Measurements from ENCODE around the gene DCTN2. TPM values are rescaled to one million over a fixed set of nuclear protein-coding genes. Genes with fewer than 3 reads are reported as not detected.
A peak's percentile ranks its signal among the peaks of the same experiment; 100 is the strongest.

The DCTN2 gene
- polyA plus RNA-seq, 1 donor (not counting 4 experiments of a cell fraction or from before 2014, with no cell fraction given): 132 TPM

- dilution Hi-C loops (cut with MboI; ENCODE audit: extremely low pct_ligation_motif_present, low sequenced_read_pairs): no loop called here
- Histone ChIP-seq H3K9ac (ENCODE audit: control insufficient read depth, extremely low read depth, insufficient read depth, low read length) (peak overlapping the region; percentile 46), H2AFZ (ENCODE audit: control insufficient read depth, low read length) (no peak overlapping the region), H3K27ac (ENCODE audit: control insufficient read depth, insufficient read depth, low read length) (peak overlapping the region; percentile 92), H3K4me1 (ENCODE audit: control insufficient read depth, extremely low read depth, insufficient read depth, low read length) (peaks cover 36% of the 10 kb centered on the region), H3K9me3 (ENCODE audit: control insufficient read depth, low read depth, low read length) (no peaks in the 10 kb centered on the region), H3K4me2 (ENCODE audit: control insufficient read depth, extremely low read depth, insufficient read depth, low read depth, low read length) (peak overlapping the region; percentile 69), H3K79me2 (ENCODE audit: control insufficient read depth, insufficient read depth, low read length) (peaks cover 45% of the 10 kb centered on the region), H3K36me3 (ENCODE audit: control insufficient read depth in 2 of 2, extremely low read depth in 1 of 2, insufficient read depth in 2 of 2, low read length in 2 of 2) (peaks cover 27 to 40% of the 10 kb centered on the region in 2 experiments), H3K4me3 (ENCODE audit: control insufficient read depth in 2 of 3, extremely low read depth in 1 of 3, insufficient read depth in 2 of 3, low read depth in 1 of 3, low read length in 3 of 3) (peak overlapping the region in 1 of 3 experiments; percentile 12), H3K9me1 (ENCODE audit: control insufficient read depth, extremely low read depth, insufficient read depth, low read length) (peaks cover 2% of the 10 kb centered on the region), H3K27me3 (ENCODE audit: control insufficient read depth, extremely low read depth, insufficient read depth, low read length) (no peaks in the 10 kb centered on the region), H4K20me1 (ENCODE audit: control insufficient read depth, extremely low read depth, insufficient read depth, low read length) (peaks cover 17% of the 10 kb centered on the region)
- FAIRE-seq: no peak
- no peak for TF ChIP-seq CTCF (optimal IDR thresholded peaks at IDR 0.05 in 1 of 3, IDR thresholded peaks at IDR 0.05 in 1 of 3, conservative IDR thresholded peaks at IDR 0.05 in 1 of 3; ENCODE audit: extremely low read depth in 1 of 3, insufficient read depth in 2 of 3, low read length in 3 of 3)
- no peak for TF ChIP-seq EZH2 (IDR thresholded peaks at IDR 0.05; ENCODE audit: low read length)
- DNase-seq (ENCODE audit: low read depth, low spot score): no peak
These were observed 25.4 kb downstream of the DCTN2 start for GRCh38 chr12:57521525-57522010.

GRCh38 chr12:57520053-57520818 is 26.8 kb downstream of the DCTN2 start, which contains the start of gene DDIT3:
DDIT3 (minus strand) TSS chr12:57520514; CDS start chr12:57517406, 3,108 bp downstream.
- peaks cover 30 to 53% of the 10 kb centered on the region in 2 experiments for H3K36me3 ChIP-seq (ENCODE audit: control insufficient read depth in 2 of 2, extremely low read depth in 1 of 2, insufficient read depth in 2 of 2, low read length in 2 of 2)
- H3K27me3 ChIP-seq (ENCODE audit: control insufficient read depth, extremely low read depth, insufficient read depth, low read length): no peaks in the 10 kb centered on the region
- peak; percentile 92 for DNase-seq (ENCODE audit: low read depth, low spot score)
- peak within 1 kb of the TSS; percentile 68 for H2AFZ ChIP-seq (ENCODE audit: control insufficient read depth, low read length)
- peak within 1 kb of the TSS; percentile 97 for H3K4me2 ChIP-seq (ENCODE audit: control insufficient read depth, extremely low read depth, insufficient read depth, low read depth, low read length)
- H3K4me3 ChIP-seq (ENCODE audit: control insufficient read depth in 2 of 3, extremely low read depth in 1 of 3, insufficient read depth in 2 of 3, low read depth in 1 of 3, low read length in 3 of 3): peak within 1 kb of the TSS; percentile 89 to 99 (median 90)
- TF ChIP-seq EZH2 (IDR thresholded peaks at IDR 0.05; ENCODE audit: low read length) (no peak), CTCF (optimal IDR thresholded peaks at IDR 0.05 in 1 of 3, IDR thresholded peaks at IDR 0.05 in 1 of 3, conservative IDR thresholded peaks at IDR 0.05 in 1 of 3; ENCODE audit: extremely low read depth in 1 of 3, insufficient read depth in 2 of 3, low read length in 3 of 3) (no peak)
- H3K9me1 ChIP-seq (ENCODE audit: control insufficient read depth, extremely low read depth, insufficient read depth, low read length): peaks cover 2% of the 10 kb centered on the region
- dilution Hi-C loops (cut with MboI; ENCODE audit: extremely low pct_ligation_motif_present, low sequenced_read_pairs): no loop called here
- no peak for FAIRE-seq
- H3K79me2 ChIP-seq (ENCODE audit: control insufficient read depth, insufficient read depth, low read length): peaks cover 42% of the 10 kb centered on the region
- H4K20me1 ChIP-seq (ENCODE audit: control insufficient read depth, extremely low read depth, insufficient read depth, low read length): peaks cover 17% of the 10 kb centered on the region
- peak within 1 kb of the TSS; percentile 100 for H3K9ac ChIP-seq (ENCODE audit: control insufficient read depth, extremely low read depth, insufficient read depth, low read length)
- peaks cover 36% of the 10 kb centered on the region for H3K4me1 ChIP-seq (ENCODE audit: control insufficient read depth, extremely low read depth, insufficient read depth, low read length)
- H3K27ac ChIP-seq (ENCODE audit: control insufficient read depth, insufficient read depth, low read length): peak within 1 kb of the TSS; percentile 99
- H3K9me3 ChIP-seq (ENCODE audit: control insufficient read depth, low read depth, low read length): no peaks in the 10 kb centered on the region
